ENCODE data around the gene GABPB1. TPM values are rescaled to one million over a fixed set of nuclear protein-coding genes. Genes with fewer than 3 reads are reported as not detected.

Gene GABPB1
- total and polyA plus RNA-seq, 2 experiments from 2014 or later = 23.3 to 38.7 TPM

DNA sequence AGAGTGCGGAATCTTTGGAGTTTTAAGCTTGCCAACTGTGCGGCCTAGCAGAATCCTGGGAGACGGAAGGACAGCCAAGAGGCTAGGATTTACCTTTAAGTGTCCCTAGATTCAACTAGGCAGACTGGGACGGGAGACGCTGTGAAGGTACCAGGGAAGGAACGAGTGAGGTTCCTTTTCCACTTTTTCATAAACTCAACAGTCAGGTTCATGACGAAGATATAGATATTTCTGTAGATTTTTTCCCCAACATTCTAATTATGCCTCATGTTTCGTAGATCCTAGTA lies 564 bp upstream of the GABPB1 start:
- H2AFZ ChIP-seq = peak overlapping the region; percentile 90
- no peaks in the 10 kb centered on the region for H3K9me2 ChIP-seq (replicated peaks; ENCODE audit: insufficient read depth)
- peaks cover 25% of the 10 kb centered on the region for H3K4me1 ChIP-seq (ENCODE audit: insufficient read depth)
- no peaks in the 10 kb centered on the region for H3K27me3 ChIP-seq
- WGBS (ENCODE audit: low lambda C conversion rate, missing lambda C conversion rate) = under 1% methylated on average over 8 of the region's 8 CpGs
- peaks cover 77% of the 10 kb centered on the region for H3K79me2 ChIP-seq
- H3K27ac ChIP-seq = peak overlapping the region; percentile 100
- no peak for DNase-seq (ENCODE audit: low spot score)
- no peaks in the 10 kb centered on the region for H3K36me3 ChIP-seq (replicated peaks; ENCODE audit: insufficient read depth, low read depth)
- H3K9me3 ChIP-seq (ENCODE audit: low read depth) = no peaks in the 10 kb centered on the region
- H3K4me3 ChIP-seq = peak overlapping the region; percentile 80
- TF ChIP-seq EZH2 (IDR thresholded peaks at IDR 0.05; ENCODE audit: borderline replicate concordance) = no peak
- TF ChIP-seq EZH2phosphoT487 (IDR thresholded peaks at IDR 0.05; ENCODE audit: low read depth, severe bottlenecking, unreplicated experiment) = no peak
- TF ChIP-seq, protein P1, sequence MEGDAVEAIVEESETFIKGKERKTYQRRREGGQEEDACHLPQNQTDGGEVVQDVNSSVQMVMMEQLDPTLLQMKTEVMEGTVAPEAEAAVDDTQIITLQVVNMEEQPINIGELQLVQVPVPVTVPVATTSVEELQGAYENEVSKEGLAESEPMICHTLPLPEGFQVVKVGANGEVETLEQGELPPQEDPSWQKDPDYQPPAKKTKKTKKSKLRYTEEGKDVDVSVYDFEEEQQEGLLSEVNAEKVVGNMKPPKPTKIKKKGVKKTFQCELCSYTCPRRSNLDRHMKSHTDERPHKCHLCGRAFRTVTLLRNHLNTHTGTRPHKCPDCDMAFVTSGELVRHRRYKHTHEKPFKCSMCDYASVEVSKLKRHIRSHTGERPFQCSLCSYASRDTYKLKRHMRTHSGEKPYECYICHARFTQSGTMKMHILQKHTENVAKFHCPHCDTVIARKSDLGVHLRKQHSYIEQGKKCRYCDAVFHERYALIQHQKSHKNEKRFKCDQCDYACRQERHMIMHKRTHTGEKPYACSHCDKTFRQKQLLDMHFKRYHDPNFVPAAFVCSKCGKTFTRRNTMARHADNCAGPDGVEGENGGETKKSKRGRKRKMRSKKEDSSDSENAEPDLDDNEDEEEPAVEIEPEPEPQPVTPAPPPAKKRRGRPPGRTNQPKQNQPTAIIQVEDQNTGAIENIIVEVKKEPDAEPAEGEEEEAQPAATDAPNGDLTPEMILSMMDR (IDR thresholded peaks at IDR 0.05; ENCODE audit: poor library complexity) = no peak
- H4K20me1 ChIP-seq (ENCODE audit: insufficient read depth, poor library complexity, severe bottlenecking) = peaks cover 11% of the 10 kb centered on the region
- peak overlapping the region; percentile 81 for H3K4me2 ChIP-seq

DNA sequence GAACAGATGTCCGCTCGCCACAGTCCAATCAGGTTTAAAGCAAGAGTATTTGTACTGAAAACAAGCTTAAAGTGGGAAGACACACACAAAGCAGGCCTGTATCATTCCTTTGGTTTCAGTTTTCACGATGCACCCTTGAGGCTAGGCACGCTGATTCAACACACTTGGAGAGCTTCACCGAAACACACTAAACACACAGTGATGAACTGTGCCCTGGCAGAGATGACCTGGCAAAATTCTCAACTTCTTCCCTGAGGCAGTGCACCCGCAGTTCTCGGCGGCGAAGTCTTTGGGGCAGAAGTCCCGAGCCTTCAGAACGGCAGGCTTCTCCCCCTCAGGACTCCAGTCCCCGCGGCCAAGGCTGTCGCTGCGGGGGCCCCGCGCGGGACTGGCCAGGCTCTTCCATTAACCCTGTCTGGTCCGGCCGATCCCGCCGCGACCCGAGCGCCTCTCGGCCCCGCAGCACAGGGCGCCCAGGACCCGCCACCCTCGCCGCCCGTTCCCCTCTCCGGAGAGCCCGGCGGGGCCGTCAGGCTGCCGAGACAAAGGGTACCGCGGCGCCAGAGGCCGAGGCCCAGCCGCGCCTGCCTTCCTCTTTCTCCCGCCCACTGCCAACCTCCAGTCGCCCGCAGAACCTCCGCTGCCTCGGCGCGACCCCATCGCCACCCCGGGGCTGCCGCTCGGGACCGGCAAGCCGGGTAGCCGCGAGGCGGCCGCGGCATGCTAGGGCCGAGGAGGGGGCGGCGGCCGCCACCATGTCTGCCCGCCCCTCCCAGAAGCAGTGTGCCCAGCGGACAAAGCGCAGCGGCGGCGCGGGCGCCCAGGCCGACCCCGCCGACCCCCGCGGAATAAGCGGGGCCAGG lies 792 bp downstream of the GABPB1 start:
- no peaks in the 10 kb centered on the region for H3K9me3 ChIP-seq (ENCODE audit: low read depth)
- peak overlapping the region; percentile 81 for H3K4me2 ChIP-seq
- peaks cover 85% of the 10 kb centered on the region for H3K79me2 ChIP-seq
- H3K27ac ChIP-seq = peak overlapping the region; percentile 100
- H3K4me3 ChIP-seq = peak overlapping the region; percentile 80
- no peaks in the 10 kb centered on the region for H3K36me3 ChIP-seq (replicated peaks; ENCODE audit: insufficient read depth, low read depth)
- H3K27me3 ChIP-seq = no peaks in the 10 kb centered on the region
- peak; percentile 74 for DNase-seq (ENCODE audit: low spot score)
- no peaks in the 10 kb centered on the region for H3K9me2 ChIP-seq (replicated peaks; ENCODE audit: insufficient read depth)
- WGBS (ENCODE audit: low lambda C conversion rate, missing lambda C conversion rate) = under 1% methylated on average over 47 of the region's 79 CpGs
- no peak for TF ChIP-seq EZH2phosphoT487 (IDR thresholded peaks at IDR 0.05; ENCODE audit: low read depth, severe bottlenecking, unreplicated experiment)
- no peak for TF ChIP-seq EZH2 (IDR thresholded peaks at IDR 0.05; ENCODE audit: borderline replicate concordance)
- TF ChIP-seq, protein P1 (IDR thresholded peaks at IDR 0.05; ENCODE audit: poor library complexity) = no peak
- H4K20me1 ChIP-seq (ENCODE audit: insufficient read depth, poor library complexity, severe bottlenecking) = peaks cover 11% of the 10 kb centered on the region
- peaks cover 28% of the 10 kb centered on the region for H3K4me1 ChIP-seq (ENCODE audit: insufficient read depth)
- peak overlapping the region; percentile 90 for H2AFZ ChIP-seq

DNA sequence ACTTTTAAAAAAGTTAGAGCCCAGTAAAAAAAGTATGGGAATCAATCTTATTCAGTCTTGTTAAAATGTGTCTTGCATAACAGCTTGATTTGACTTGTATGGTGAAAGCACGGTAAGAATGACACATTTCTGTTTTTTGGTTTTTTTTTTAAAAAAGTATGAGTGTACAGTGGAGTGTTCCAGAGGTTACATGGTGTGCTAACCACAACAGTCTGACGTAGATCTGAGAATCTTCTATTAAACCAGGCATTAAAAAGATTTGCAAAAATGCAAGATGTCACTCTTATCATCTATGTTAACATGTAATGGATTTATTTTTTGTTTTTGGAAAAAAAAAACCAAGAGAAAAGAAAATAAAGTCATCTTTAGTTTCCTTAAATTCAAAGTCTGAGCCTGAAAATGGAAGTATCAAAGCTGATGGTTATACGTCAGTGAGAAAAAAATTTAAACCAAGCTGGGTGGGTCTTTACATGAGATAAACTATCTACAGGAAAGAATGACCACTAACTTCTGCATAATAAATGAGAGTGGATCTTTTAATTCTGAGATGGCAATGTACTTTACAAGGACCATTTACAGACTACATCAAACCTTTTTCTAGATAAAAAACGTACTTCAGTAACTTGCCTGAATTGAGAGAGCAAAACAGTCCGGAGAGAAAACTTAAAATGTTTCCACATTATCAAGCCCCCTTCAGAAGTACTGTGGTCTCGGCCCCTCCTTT lies 1.6 kb downstream of the GABPB1 start:
- Histone ChIP-seq H3K27ac (peak overlapping the region; percentile 100), H3K36me3 (replicated peaks; ENCODE audit: insufficient read depth, low read depth) (no peaks in the 10 kb centered on the region), H3K9me2 (replicated peaks; ENCODE audit: insufficient read depth) (no peaks in the 10 kb centered on the region), H2AFZ (peak overlapping the region; percentile 90), H3K27me3 (no peaks in the 10 kb centered on the region), H3K4me3 (peak overlapping the region; percentile 80), H3K79me2 (peaks cover 87% of the 10 kb centered on the region), H4K20me1 (ENCODE audit: insufficient read depth, poor library complexity, severe bottlenecking) (peaks cover 11% of the 10 kb centered on the region), H3K4me2 (peak overlapping the region; percentile 81), H3K9me3 (ENCODE audit: low read depth) (no peaks in the 10 kb centered on the region), H3K4me1 (ENCODE audit: insufficient read depth) (peaks cover 28% of the 10 kb centered on the region)
- DNase-seq (ENCODE audit: low spot score) = peak; percentile 32
- WGBS (ENCODE audit: low lambda C conversion rate, missing lambda C conversion rate) = 1% methylated on average over 6 of the region's 6 CpGs
- TF ChIP-seq EZH2phosphoT487 (IDR thresholded peaks at IDR 0.05; ENCODE audit: low read depth, severe bottlenecking, unreplicated experiment) = no peak
- TF ChIP-seq, protein P1 (IDR thresholded peaks at IDR 0.05; ENCODE audit: poor library complexity) = no peak
- no peak for TF ChIP-seq EZH2 (IDR thresholded peaks at IDR 0.05; ENCODE audit: borderline replicate concordance)
